HepG2 (cell line): ENCODE data around the gene NTN5. TPM values are rescaled to one million over a fixed set of nuclear protein-coding genes. Genes with fewer than 3 reads are reported as not detected.

Experiments used
- MAFF ChIP-seq: IDR thresholded peaks from 2 replicates; pipeline ENCODE4 v1.6.1; 2011; ENCODE audit warnings: low read depth, low read length, improper control_type of control experiment
- PLRG1 ChIP-seq: fragments of 450-650 bp; conservative IDR thresholded peaks from 2 replicates; pipeline ENCODE4 v1.6.1; 2016
- WIZ ChIP-seq: sonication (generic); formaldehyde crosslinking; IDR thresholded peaks from 2 replicates; pipeline ENCODE4 v1.5.1; 2020; ENCODE audit warnings: mild to moderate bottlenecking, missing genetic modification reagents
- ZNF160 ChIP-seq: sonication (generic); formaldehyde crosslinking; IDR thresholded peaks from 2 replicates; pipeline ENCODE4 v1.8.0; 2022; ENCODE audit warnings: mild to moderate bottlenecking, inconsistent platforms, missing genetic modification reagents
- ZNF432 ChIP-seq: sonication (generic); formaldehyde crosslinking; IDR thresholded peaks from 2 replicates; pipeline ENCODE4 v1.5.0; 2020; ENCODE audit warnings: missing genetic modification reagents, mild to moderate bottlenecking, borderline replicate concordance
- polyA plus RNA-seq, 8 experiments: library from polyadenylated mRNA; depleted of rRNA in 3 of 8; stranded (reverse) in 7 of 8; unstranded in 1 of 8; fragments of >200 nt; fragmentation: Illumina TruSeq in 4 of 8; extraction: Trizol in 4 of 8; gene quantifications; 2 replicates each; pipeline versions ENCODE4 v1.2.1 to v1.2.3, GENCODE V29; 2011 to 2016; ENCODE audit warnings: low read depth in 4 of 8, missing spikeins in 1 of 8, mixed read lengths in 1 of 8; ENCODE audit not compliant: insufficient read depth in 1 of 8
- total RNA-seq, 5 experiments: library from RNA; depleted of rRNA; stranded (reverse); fragments of >200 nt; fragmentation: Illumina TruSeq; extraction: Trizol; gene quantifications; 2 replicates each; pipeline ENCODE4 v1.2.3, GENCODE V29; 2016; ENCODE audit warnings: low read depth in 1 of 5
- TF ChIP-seq, protein P1 (sequence below): sonication (generic); formaldehyde crosslinking; conservative IDR thresholded peaks from 2 replicates; pipeline ENCODE4 v1.8.0; 2022; ENCODE audit warnings: mild to moderate bottlenecking, moderate library complexity, missing genetic modification reagents
- TF ChIP-seq, protein P2 (sequence below): sonication (generic); formaldehyde crosslinking; IDR thresholded peaks from 2 replicates; pipeline ENCODE4 v1.8.0; 2022; ENCODE audit warnings: mild to moderate bottlenecking, missing genetic modification reagents; ENCODE audit not compliant: insufficient replicate concordance
- TF ChIP-seq, protein P3 (sequence below): sonication (generic); formaldehyde crosslinking; IDR thresholded peaks from 2 replicates; pipeline ENCODE4 v1.8.0; 2022; ENCODE audit warnings: missing genetic modification reagents, mild to moderate bottlenecking, borderline replicate concordance
- TF ChIP-seq, protein P4 (sequence below): sonication (generic); formaldehyde crosslinking; IDR thresholded peaks from 2 replicates; pipeline ENCODE4 v1.5.0; 2020; ENCODE audit warnings: mild to moderate bottlenecking, missing genetic modification reagents, borderline replicate concordance

Gene NTN5
- total and polyA plus RNA-seq, 2 of the 13 experiments (the other 11 are each of a cell fraction or from before 2014, with no cell fraction given), result 0.05 TPM; not detected in 1

- TF ChIP-seq, protein P1, sequence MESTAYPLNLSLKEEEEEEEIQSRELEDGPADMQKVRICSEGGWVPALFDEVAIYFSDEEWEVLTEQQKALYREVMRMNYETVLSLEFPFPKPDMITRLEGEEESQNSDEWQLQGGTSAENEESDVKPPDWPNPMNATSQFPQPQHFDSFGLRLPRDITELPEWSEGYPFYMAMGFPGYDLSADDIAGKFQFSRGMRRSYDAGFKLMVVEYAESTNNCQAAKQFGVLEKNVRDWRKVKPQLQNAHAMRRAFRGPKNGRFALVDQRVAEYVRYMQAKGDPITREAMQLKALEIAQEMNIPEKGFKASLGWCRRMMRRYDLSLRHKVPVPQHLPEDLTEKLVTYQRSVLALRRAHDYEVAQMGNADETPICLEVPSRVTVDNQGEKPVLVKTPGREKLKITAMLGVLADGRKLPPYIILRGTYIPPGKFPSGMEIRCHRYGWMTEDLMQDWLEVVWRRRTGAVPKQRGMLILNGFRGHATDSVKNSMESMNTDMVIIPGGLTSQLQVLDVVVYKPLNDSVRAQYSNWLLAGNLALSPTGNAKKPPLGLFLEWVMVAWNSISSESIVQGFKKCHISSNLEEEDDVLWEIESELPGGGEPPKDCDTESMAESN (CRISPR knock-in tag), result no peak
- no peak for TF ChIP-seq MAFF
- TF ChIP-seq ZNF160, result no peak
- TF ChIP-seq WIZ (CRISPR knock-in tag), result no peak
- no peak for TF ChIP-seq ZNF432 (CRISPR knock-in tag)
- TF ChIP-seq, protein P2, sequence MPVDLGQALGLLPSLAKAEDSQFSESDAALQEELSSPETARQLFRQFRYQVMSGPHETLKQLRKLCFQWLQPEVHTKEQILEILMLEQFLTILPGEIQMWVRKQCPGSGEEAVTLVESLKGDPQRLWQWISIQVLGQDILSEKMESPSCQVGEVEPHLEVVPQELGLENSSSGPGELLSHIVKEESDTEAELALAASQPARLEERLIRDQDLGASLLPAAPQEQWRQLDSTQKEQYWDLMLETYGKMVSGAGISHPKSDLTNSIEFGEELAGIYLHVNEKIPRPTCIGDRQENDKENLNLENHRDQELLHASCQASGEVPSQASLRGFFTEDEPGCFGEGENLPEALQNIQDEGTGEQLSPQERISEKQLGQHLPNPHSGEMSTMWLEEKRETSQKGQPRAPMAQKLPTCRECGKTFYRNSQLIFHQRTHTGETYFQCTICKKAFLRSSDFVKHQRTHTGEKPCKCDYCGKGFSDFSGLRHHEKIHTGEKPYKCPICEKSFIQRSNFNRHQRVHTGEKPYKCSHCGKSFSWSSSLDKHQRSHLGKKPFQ (CRISPR knock-in tag), result no peak
- no peak for TF ChIP-seq PLRG1
- TF ChIP-seq, protein P3, sequence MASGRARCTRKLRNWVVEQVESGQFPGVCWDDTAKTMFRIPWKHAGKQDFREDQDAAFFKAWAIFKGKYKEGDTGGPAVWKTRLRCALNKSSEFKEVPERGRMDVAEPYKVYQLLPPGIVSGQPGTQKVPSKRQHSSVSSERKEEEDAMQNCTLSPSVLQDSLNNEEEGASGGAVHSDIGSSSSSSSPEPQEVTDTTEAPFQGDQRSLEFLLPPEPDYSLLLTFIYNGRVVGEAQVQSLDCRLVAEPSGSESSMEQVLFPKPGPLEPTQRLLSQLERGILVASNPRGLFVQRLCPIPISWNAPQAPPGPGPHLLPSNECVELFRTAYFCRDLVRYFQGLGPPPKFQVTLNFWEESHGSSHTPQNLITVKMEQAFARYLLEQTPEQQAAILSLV (CRISPR knock-in tag), result peak; percentile 56; the same call in 1 of the 2 replicates
- TF ChIP-seq, protein P4, sequence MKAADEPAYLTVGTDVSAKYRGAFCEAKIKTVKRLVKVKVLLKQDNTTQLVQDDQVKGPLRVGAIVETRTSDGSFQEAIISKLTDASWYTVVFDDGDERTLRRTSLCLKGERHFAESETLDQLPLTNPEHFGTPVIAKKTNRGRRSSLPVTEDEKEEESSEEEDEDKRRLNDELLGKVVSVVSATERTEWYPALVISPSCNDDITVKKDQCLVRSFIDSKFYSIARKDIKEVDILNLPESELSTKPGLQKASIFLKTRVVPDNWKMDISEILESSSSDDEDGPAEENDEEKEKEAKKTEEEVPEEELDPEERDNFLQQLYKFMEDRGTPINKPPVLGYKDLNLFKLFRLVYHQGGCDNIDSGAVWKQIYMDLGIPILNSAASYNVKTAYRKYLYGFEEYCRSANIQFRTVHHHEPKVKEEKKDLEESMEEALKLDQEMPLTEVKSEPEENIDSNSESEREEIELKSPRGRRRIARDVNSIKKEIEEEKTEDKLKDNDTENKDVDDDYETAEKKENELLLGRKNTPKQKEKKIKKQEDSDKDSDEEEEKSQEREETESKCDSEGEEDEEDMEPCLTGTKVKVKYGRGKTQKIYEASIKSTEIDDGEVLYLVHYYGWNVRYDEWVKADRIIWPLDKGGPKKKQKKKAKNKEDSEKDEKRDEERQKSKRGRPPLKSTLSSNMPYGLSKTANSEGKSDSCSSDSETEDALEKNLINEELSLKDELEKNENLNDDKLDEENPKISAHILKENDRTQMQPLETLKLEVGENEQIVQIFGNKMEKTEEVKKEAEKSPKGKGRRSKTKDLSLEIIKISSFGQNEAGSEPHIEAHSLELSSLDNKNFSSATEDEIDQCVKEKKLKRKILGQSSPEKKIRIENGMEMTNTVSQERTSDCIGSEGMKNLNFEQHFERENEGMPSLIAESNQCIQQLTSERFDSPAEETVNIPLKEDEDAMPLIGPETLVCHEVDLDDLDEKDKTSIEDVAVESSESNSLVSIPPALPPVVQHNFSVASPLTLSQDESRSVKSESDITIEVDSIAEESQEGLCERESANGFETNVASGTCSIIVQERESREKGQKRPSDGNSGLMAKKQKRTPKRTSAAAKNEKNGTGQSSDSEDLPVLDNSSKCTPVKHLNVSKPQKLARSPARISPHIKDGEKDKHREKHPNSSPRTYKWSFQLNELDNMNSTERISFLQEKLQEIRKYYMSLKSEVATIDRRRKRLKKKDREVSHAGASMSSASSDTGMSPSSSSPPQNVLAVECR (CRISPR knock-in tag), result peak; percentile 38; the same call in 1 of the 2 replicates
These were observed 26.7 kb downstream of the NTN5 start, which contains the start of gene CA11 (continued) for GRCh38 chr19:48646001-48646721.
